ENCODE measurements around the gene BLNK.

BLNK gene

GRCh38 chr10:96257944-96258343 lies 13.4 kb downstream of the BLNK start:
- no peak for TF ChIP-seq CTCF (IDR thresholded peaks at IDR 0.05; ENCODE audit: low read depth, low read length, missing control alignments)

GRCh38 chr10:96255549-96256333 lies 15.6 kb downstream of the BLNK start:
- in situ Hi-C loops (cut with HindIII; ENCODE audit: low pct_ligation_motif_present, low sequenced_read_pairs), result no loop called here
- no peaks in the 10 kb centered on the region for H3K27me3 ChIP-seq (replicated peaks)
- H3K27ac ChIP-seq, result no peak overlapping the region
- H3K36me3 ChIP-seq (replicated peaks), result no peaks in the 10 kb centered on the region
- H3K4me3 ChIP-seq (ENCODE audit: low read depth, low read length), result no peak overlapping the region
- no peak for TF ChIP-seq CTCF (IDR thresholded peaks at IDR 0.05; ENCODE audit: low read depth, low read length, missing control alignments)
- DNase-seq, result no peak

More at GRCh38 chr10:96257944-96258343, 13.4 kb downstream of the BLNK start:
- Histone ChIP-seq H3K27ac (no peak overlapping the region), H3K36me3 (replicated peaks) (no peaks in the 10 kb centered on the region), H3K4me3 (ENCODE audit: low read depth, low read length) (no peak overlapping the region), H3K27me3 (replicated peaks) (no peaks in the 10 kb centered on the region)
- in situ Hi-C loops (cut with HindIII; ENCODE audit: low pct_ligation_motif_present, low sequenced_read_pairs), result no loop called here
- no peak for DNase-seq

GRCh38 chr10:96254976-96255375 lies 16.4 kb downstream of the BLNK start:
- H3K27me3 ChIP-seq (replicated peaks), result no peaks in the 10 kb centered on the region
- no peak for DNase-seq
- H3K27ac ChIP-seq, result no peak overlapping the region
- no peaks in the 10 kb centered on the region for H3K36me3 ChIP-seq (replicated peaks)
- no peak overlapping the region for H3K4me3 ChIP-seq (ENCODE audit: low read depth, low read length)
- in situ Hi-C loops (cut with HindIII; ENCODE audit: low pct_ligation_motif_present, low sequenced_read_pairs), result no loop called here
- no peak for TF ChIP-seq CTCF (IDR thresholded peaks at IDR 0.05; ENCODE audit: low read depth, low read length, missing control alignments)

- no peak for DNase-seq
- Histone ChIP-seq H3K27me3 (replicated peaks) (no peaks in the 10 kb centered on the region), H3K36me3 (replicated peaks) (no peaks in the 10 kb centered on the region), H3K4me3 (ENCODE audit: low read depth, low read length) (no peak overlapping the region), H3K27ac (no peak overlapping the region)
- in situ Hi-C loops (cut with HindIII; ENCODE audit: low pct_ligation_motif_present, low sequenced_read_pairs), result no loop called here
- no peak for TF ChIP-seq CTCF (IDR thresholded peaks at IDR 0.05; ENCODE audit: low read depth, low read length, missing control alignments)
These were observed 18.6 kb downstream of the BLNK start for GRCh38 chr10:96252730-96253129.

- Histone ChIP-seq H3K27me3 (replicated peaks) (no peaks in the 10 kb centered on the region), H3K36me3 (replicated peaks) (no peaks in the 10 kb centered on the region), H3K27ac (no peak overlapping the region), H3K4me3 (ENCODE audit: low read depth, low read length) (no peak overlapping the region)
- DNase-seq, result no peak
- no peak for TF ChIP-seq CTCF (IDR thresholded peaks at IDR 0.05; ENCODE audit: low read depth, low read length, missing control alignments)
- in situ Hi-C loops (cut with HindIII; ENCODE audit: low pct_ligation_motif_present, low sequenced_read_pairs), result no loop called here
These were observed 21.0 kb downstream of the BLNK start for GRCh38 chr10:96250349-96250748.

GRCh38 chr10:96249264-96249663 lies 22.1 kb downstream of the BLNK start:
- no peak overlapping the region for H3K4me3 ChIP-seq (ENCODE audit: low read depth, low read length)
- no peak overlapping the region for H3K27ac ChIP-seq
- no peak for TF ChIP-seq CTCF (IDR thresholded peaks at IDR 0.05; ENCODE audit: low read depth, low read length, missing control alignments)
- in situ Hi-C loops (cut with HindIII; ENCODE audit: low pct_ligation_motif_present, low sequenced_read_pairs), result no loop called here
- no peaks in the 10 kb centered on the region for H3K27me3 ChIP-seq (replicated peaks)
- DNase-seq, result no peak
- H3K36me3 ChIP-seq (replicated peaks), result no peaks in the 10 kb centered on the region

Data from brain microvascular endothelial cell (primary cell).